Measurements from ENCODE around the gene TMEM69. TPM values are rescaled to one million over a fixed set of nuclear protein-coding genes. Genes with fewer than 3 reads are reported as not detected.

The TMEM69 gene
- total RNA-seq, 1 donor from 2014 or later = 13.3 TPM

DNA sequence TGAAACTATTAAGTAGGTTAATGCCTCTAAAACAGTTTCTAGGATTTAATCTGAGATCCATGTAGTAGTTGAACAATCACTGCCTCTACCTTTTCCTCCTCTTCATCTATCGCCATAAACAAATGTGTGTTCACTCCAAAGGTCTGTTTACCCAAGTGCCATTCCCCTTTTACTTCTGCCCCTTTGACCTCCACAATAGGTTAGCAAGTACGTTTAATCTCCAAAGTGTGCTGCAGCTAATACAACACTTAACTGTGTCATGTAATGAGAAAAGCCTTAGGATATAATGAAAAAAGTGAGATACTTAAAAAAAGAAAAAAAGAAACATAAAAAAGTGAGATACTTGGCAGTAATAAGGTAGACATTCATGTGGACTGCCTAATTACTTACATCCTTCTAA is 29.8 kb upstream of the TMEM69 start:
- Histone ChIP-seq H3K36me3 (peaks cover 0 to 56% of the 10 kb centered on the region in 2 donors), H3K9me3 (no peaks in the 10 kb centered on the region), H3K4me3 (no peak overlapping the region), H3K4me1 (peaks cover 7% of the 10 kb centered on the region), H3K27me3 (no peaks in the 10 kb centered on the region), H3K27ac (no peak overlapping the region)
- TF ChIP-seq, protein P1, sequence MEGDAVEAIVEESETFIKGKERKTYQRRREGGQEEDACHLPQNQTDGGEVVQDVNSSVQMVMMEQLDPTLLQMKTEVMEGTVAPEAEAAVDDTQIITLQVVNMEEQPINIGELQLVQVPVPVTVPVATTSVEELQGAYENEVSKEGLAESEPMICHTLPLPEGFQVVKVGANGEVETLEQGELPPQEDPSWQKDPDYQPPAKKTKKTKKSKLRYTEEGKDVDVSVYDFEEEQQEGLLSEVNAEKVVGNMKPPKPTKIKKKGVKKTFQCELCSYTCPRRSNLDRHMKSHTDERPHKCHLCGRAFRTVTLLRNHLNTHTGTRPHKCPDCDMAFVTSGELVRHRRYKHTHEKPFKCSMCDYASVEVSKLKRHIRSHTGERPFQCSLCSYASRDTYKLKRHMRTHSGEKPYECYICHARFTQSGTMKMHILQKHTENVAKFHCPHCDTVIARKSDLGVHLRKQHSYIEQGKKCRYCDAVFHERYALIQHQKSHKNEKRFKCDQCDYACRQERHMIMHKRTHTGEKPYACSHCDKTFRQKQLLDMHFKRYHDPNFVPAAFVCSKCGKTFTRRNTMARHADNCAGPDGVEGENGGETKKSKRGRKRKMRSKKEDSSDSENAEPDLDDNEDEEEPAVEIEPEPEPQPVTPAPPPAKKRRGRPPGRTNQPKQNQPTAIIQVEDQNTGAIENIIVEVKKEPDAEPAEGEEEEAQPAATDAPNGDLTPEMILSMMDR (IDR thresholded peaks at IDR 0.05) = no peak
- TF ChIP-seq POLR2AphosphoS5 (IDR thresholded peaks at IDR 0.05; ENCODE audit: insufficient read depth in 1 of 2, low read depth in 1 of 2) = no peak
- TF ChIP-seq POLR2A (IDR thresholded peaks at IDR 0.05) = no peak
- DNase-seq (ENCODE audit: extremely low spot score in 2 of 2) = no peak
- intact Hi-C loops (cut with DNase I) = no loop called here

DNA sequence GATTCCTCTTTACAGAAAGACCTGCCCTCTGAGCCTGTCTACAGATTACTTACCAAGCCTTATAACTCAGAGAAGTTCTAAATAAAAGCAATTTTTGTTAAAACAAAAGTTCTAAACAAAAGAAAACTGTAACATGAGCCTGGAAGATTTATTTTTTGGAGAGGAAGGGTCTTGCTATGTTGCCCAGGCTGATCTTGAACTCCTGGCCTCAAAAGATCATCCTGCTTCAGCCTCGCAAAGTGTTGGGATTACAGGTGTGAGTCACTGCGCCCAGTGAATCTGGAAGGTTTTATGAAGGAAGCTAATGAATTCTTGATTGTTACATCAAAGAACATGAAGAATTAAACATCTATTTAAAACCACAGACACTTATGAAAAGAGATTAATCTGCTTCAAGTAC is 28.8 kb upstream of the TMEM69 start:
- intact Hi-C loops (cut with DNase I) = no loop called here

DNA sequence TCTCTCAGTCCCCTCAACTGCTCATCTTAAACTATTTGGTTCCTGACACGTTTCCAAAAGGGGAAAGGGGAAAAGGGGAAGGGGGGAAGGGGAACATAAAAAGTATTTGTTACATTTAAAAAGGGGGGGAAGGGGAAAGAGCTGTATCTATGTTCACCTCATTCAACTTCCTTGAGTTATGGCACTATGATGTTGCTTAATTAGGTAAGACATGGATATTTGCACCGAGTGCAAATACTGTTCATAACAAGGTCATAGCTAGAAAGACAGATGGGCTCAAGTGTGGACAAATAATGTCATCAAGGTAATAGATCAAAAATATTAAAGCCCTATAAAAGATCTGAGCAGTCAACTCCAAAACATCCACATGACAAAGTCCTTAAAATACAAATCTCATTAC is 27.6 kb upstream of the TMEM69 start:
- Histone ChIP-seq H3K4me1 (peaks cover 14% of the 10 kb centered on the region), H3K27me3 (no peaks in the 10 kb centered on the region), H3K36me3 (peaks cover 0 to 35% of the 10 kb centered on the region in 2 donors), H3K9me3 (no peaks in the 10 kb centered on the region), H3K4me3 (no peak overlapping the region), H3K27ac (no peak overlapping the region)
- no peak for TF ChIP-seq POLR2AphosphoS5 (IDR thresholded peaks at IDR 0.05; ENCODE audit: insufficient read depth in 1 of 2, low read depth in 1 of 2)
- TF ChIP-seq, protein P1 (IDR thresholded peaks at IDR 0.05) = no peak
- TF ChIP-seq POLR2A (IDR thresholded peaks at IDR 0.05) = no peak
- intact Hi-C loops (cut with DNase I) = no loop called here
- DNase-seq (ENCODE audit: extremely low spot score in 2 of 2) = no peak

More for the DNA sequence above, 28.8 kb upstream of the TMEM69 start:
- no peak overlapping the region for H3K27ac ChIP-seq
- peaks cover 14% of the 10 kb centered on the region for H3K4me1 ChIP-seq
- TF ChIP-seq POLR2AphosphoS5 (IDR thresholded peaks at IDR 0.05; ENCODE audit: insufficient read depth in 1 of 2, low read depth in 1 of 2) (no peak), POLR2A (IDR thresholded peaks at IDR 0.05) (no peak)
- TF ChIP-seq, protein P1 (IDR thresholded peaks at IDR 0.05) = no peak
- H3K4me3 ChIP-seq = no peak overlapping the region
- no peak for DNase-seq (ENCODE audit: extremely low spot score in 2 of 2)
- H3K27me3 ChIP-seq = no peaks in the 10 kb centered on the region
- no peaks in the 10 kb centered on the region for H3K9me3 ChIP-seq
- H3K36me3 ChIP-seq = peaks cover 0 to 46% of the 10 kb centered on the region in 2 donors

DNA sequence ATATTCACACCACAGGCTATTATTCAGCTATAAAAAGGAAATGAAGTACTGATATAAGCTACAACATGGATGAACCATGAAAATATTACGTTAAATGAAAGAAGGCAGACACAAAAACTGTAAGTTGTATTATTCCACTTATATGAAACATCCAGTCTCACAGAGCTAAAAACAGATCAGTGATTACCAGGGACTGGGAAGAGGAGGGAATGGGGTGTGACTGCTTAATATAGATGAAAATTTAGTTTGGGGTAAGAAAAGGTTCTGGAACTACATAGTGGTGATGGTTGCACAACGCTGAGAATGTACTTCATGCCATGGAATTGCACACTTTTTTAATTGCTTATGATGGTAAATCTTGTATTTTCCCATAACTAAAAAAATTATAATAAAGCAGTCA is 21.1 kb upstream of the TMEM69 start:
- no peaks in the 10 kb centered on the region for H3K27me3 ChIP-seq
- intact Hi-C loops (cut with DNase I) = no loop called here
- H3K9me3 ChIP-seq = no peaks in the 10 kb centered on the region
- peaks cover 64% of the 10 kb centered on the region for H3K4me1 ChIP-seq
- H3K4me3 ChIP-seq = no peak overlapping the region
- DNase-seq (ENCODE audit: extremely low spot score in 2 of 2) = no peak
- TF ChIP-seq, protein P1 (IDR thresholded peaks at IDR 0.05) = no peak
- TF ChIP-seq POLR2A (IDR thresholded peaks at IDR 0.05) = no peak
- TF ChIP-seq POLR2AphosphoS5 (IDR thresholded peaks at IDR 0.05; ENCODE audit: insufficient read depth in 1 of 2, low read depth in 1 of 2) = no peak
- H3K27ac ChIP-seq = no peak overlapping the region
- H3K36me3 ChIP-seq = no peaks in the 10 kb centered on the region

DNA sequence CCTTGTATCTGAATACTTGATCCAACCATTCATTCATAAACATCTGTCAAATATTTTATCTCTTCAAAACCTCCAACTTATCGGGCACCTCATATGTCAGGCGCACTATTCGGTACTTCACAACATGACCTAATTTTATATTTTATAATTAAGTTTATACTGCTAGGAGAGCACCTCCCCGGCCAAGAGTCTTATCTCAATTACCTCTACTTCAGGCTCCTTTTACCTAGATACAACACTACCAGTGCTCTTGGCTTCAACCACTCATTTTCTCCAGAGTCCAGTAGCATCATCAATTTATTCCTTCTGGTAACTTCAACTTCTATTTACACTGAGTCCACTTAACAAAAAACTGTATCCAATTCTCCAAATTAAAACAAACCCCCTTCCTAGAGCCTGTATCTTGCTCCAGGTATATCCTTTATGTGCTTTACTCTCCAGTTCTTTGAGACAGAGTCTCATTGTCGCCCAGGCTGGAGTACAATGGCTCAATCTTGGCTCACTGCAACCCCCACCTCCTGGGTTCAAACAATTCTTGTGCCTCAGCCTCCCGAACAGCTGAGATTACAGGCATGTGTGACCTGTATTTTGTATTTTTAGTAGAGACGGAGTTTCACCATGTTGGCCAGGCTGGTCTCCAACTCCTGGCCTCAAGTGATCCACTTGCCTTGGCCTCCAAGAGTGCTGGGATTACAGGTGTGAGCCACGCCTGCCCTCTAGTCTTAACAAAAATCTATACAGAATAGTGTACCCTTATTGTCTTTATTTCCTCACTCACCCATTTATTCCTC is 20.5 kb upstream of the TMEM69 start:
- no peak overlapping the region for H3K4me3 ChIP-seq
- TF ChIP-seq POLR2AphosphoS5 (IDR thresholded peaks at IDR 0.05; ENCODE audit: insufficient read depth in 1 of 2, low read depth in 1 of 2) = no peak
- TF ChIP-seq, protein P1 (IDR thresholded peaks at IDR 0.05) = no peak
- TF ChIP-seq POLR2A (IDR thresholded peaks at IDR 0.05) = no peak
- no peaks in the 10 kb centered on the region for H3K36me3 ChIP-seq
- DNase-seq (ENCODE audit: extremely low spot score in 2 of 2) = no peak
- H3K4me1 ChIP-seq = peaks cover 68% of the 10 kb centered on the region
- intact Hi-C loops (cut with DNase I) = no loop called here
- no peaks in the 10 kb centered on the region for H3K9me3 ChIP-seq
- H3K27ac ChIP-seq = no peak overlapping the region
- no peaks in the 10 kb centered on the region for H3K27me3 ChIP-seq
